Astrocyte (in vitro differentiated cells and primary cell): Measurements from ENCODE around the gene PRKCA. TPM values are rescaled to one million over a fixed set of nuclear protein-coding genes. Genes with fewer than 3 reads are reported as not detected.

Source experiments
- DNase-seq: peaks from one replicate; pipeline ENCODE4 v3.0.0-alpha.2; 2010; ENCODE audit warnings: low read depth
- FAIRE-seq: peaks from 2 replicates; lab custom pipeline; 2011; peaks lifted over from hg19 to GRCh38; lab: Jason Lieb, UNC
- H2AFZ ChIP-seq: 2 replicates; pipeline ENCODE4 v1.6.0; 2012; ENCODE audit warnings: low read depth, low read length, inconsistent platforms
- H3K27ac ChIP-seq: 2 replicates; pipeline ENCODE4 v1.5.1; 2011; ENCODE audit warnings: low read depth, low read length, inconsistent platforms
- H3K27me3 ChIP-seq: 2 replicates; pipeline ENCODE4 v1.6.0; 2011; ENCODE audit warnings: low read length, inconsistent platforms; ENCODE audit not compliant: insufficient read depth
- H3K36me3 ChIP-seq: 2 replicates; pipeline ENCODE4 v1.5.1; 2011; ENCODE audit warnings: low read length, inconsistent platforms; ENCODE audit not compliant: insufficient read depth
- H3K4me1 ChIP-seq: 2 replicates; pipeline ENCODE4 v1.5.1; 2011; ENCODE audit warnings: low read length, inconsistent platforms; ENCODE audit not compliant: insufficient read depth
- H3K4me2 ChIP-seq: 2 replicates; pipeline ENCODE4 v1.6.0; 2012; ENCODE audit warnings: low read length, inconsistent platforms
- H3K4me3 ChIP-seq: 2 replicates; pipeline ENCODE4 v1.5.1; 2011; ENCODE audit warnings: low read depth, mild to moderate bottlenecking, low read length, inconsistent platforms; ENCODE audit not compliant: insufficient read depth
- H3K79me2 ChIP-seq: 2 replicates; pipeline ENCODE4 v1.6.0; 2012; ENCODE audit warnings: mild to moderate bottlenecking, low read length, inconsistent platforms; ENCODE audit not compliant: insufficient read depth
- H3K9ac ChIP-seq: 2 replicates; pipeline ENCODE4 v1.6.0; 2012; ENCODE audit warnings: mild to moderate bottlenecking, low read length, inconsistent platforms
- H3K9me3 ChIP-seq: 2 replicates; pipeline ENCODE4 v1.5.1; 2012; ENCODE audit warnings: low read depth, mild to moderate bottlenecking, low read length, inconsistent platforms; ENCODE audit not compliant: insufficient read depth
- H4K20me1 ChIP-seq: 2 replicates; pipeline ENCODE4 v1.6.0; 2012; ENCODE audit warnings: low read length, inconsistent platforms; ENCODE audit not compliant: insufficient read depth
- H3K27ac Mint-ChIP-seq: one replicate; pipeline ENCODE4 v1.8.0; 2021; ENCODE audit warnings: mild to moderate bottlenecking, mixed read lengths; ENCODE audit not compliant: unreplicated experiment
- H3K27me3 Mint-ChIP-seq: one replicate; pipeline ENCODE4 v1.8.0; 2021; ENCODE audit warnings: low read depth, mixed read lengths; ENCODE audit not compliant: unreplicated experiment
- H3K36me3 Mint-ChIP-seq: one replicate; pipeline ENCODE4 v1.8.0; 2021; ENCODE audit warnings: low read depth, mixed read lengths; ENCODE audit not compliant: unreplicated experiment
- H3K4me1 Mint-ChIP-seq: one replicate; pipeline ENCODE4 v1.8.0; 2021; ENCODE audit warnings: low read depth, mixed read lengths; ENCODE audit not compliant: unreplicated experiment
- H3K4me3 Mint-ChIP-seq: one replicate; pipeline ENCODE4 v1.8.0; 2021; ENCODE audit warnings: mild to moderate bottlenecking, moderate library complexity, mixed read lengths; ENCODE audit not compliant: unreplicated experiment
- H3K9me3 Mint-ChIP-seq: one replicate; pipeline ENCODE4 v1.8.0; 2021; ENCODE audit warnings: mild to moderate bottlenecking, mixed read lengths; ENCODE audit not compliant: unreplicated experiment
- CTCF ChIP-seq: IDR thresholded peaks from 2 replicates; pipeline ENCODE4 v1.5.1; 2011; ENCODE audit warnings: low read depth, mild to moderate bottlenecking, inconsistent platforms, low read length, moderate library complexity; ENCODE audit not compliant: insufficient read depth
- EZH2 ChIP-seq: IDR thresholded peaks from 2 replicates; pipeline ENCODE4 v1.6.1; 2012; ENCODE audit warnings: mild to moderate bottlenecking, low read length, inconsistent platforms; ENCODE audit not compliant: insufficient read depth
- total RNA-seq: library from RNA; stranded (reverse); gene quantifications from 2 replicates; pipeline ENCODE4 v1.2.1, GENCODE V29; 2021

Gene PRKCA
- total RNA-seq, 1 donor from 2014 or later, result 49.9 TPM

GRCh38 chr17:66523378-66524200 lies 221.2 kb downstream of the PRKCA start:
- DNase-seq, result peak; percentile 64
- no peaks in the 10 kb centered on the region for H3K9me3 ChIP-seq

GRCh38 chr17:66524877-66525276 lies 222.5 kb downstream of the PRKCA start:
- no peaks in the 10 kb centered on the region for H3K27me3 Mint-ChIP-seq
- Histone ChIP-seq H2AFZ (no peak overlapping the region), H3K9me3 (no peaks in the 10 kb centered on the region), H3K27me3 (no peaks in the 10 kb centered on the region), H3K79me2 (peaks cover 2% of the 10 kb centered on the region), H3K27ac (no peak overlapping the region), H3K36me3 (peaks cover 4% of the 10 kb centered on the region), H3K9ac (no peak overlapping the region), H3K4me2 (no peak overlapping the region), H4K20me1 (peaks cover 21% of the 10 kb centered on the region), H3K4me3 (no peak overlapping the region), H3K4me1 (peaks cover 12% of the 10 kb centered on the region)
- TF ChIP-seq EZH2 (no peak), CTCF (no peak)
- FAIRE-seq (no peak), DNase-seq (no peak)
- no peak overlapping the region for H3K27ac Mint-ChIP-seq
- H3K9me3 Mint-ChIP-seq, result no peaks in the 10 kb centered on the region
- peaks cover 33% of the 10 kb centered on the region for H3K4me1 Mint-ChIP-seq
- peaks cover 6% of the 10 kb centered on the region for H3K36me3 Mint-ChIP-seq
- no peak overlapping the region for H3K4me3 Mint-ChIP-seq

More at GRCh38 chr17:66523378-66524200, 221.2 kb downstream of the PRKCA start:
- H3K4me1 ChIP-seq, result peaks cover 12% of the 10 kb centered on the region
- no peaks in the 10 kb centered on the region for H3K27me3 Mint-ChIP-seq
- H3K27me3 ChIP-seq, result no peaks in the 10 kb centered on the region
- peaks cover 33% of the 10 kb centered on the region for H3K4me1 Mint-ChIP-seq
- peaks cover 5% of the 10 kb centered on the region for H3K79me2 ChIP-seq
- H3K36me3 Mint-ChIP-seq, result peaks cover 4% of the 10 kb centered on the region
- H3K36me3 ChIP-seq, result no peaks in the 10 kb centered on the region
- TF ChIP-seq EZH2, result no peak
- H3K27ac ChIP-seq, result peak overlapping the region; percentile 9
- FAIRE-seq, result no peak
- H3K4me3 Mint-ChIP-seq, result no peak overlapping the region
- H3K27ac Mint-ChIP-seq, result no peak overlapping the region
- peak overlapping the region; percentile 42 for H3K9ac ChIP-seq
- H3K9me3 Mint-ChIP-seq, result no peaks in the 10 kb centered on the region
- H2AFZ ChIP-seq, result no peak overlapping the region
- peak overlapping the region; percentile 40 for H3K4me2 ChIP-seq
- H3K4me3 ChIP-seq, result no peak overlapping the region
- peaks cover 21% of the 10 kb centered on the region for H4K20me1 ChIP-seq

- no peak for FAIRE-seq
- Mint-ChIP-seq H3K9me3 (no peaks in the 10 kb centered on the region), H3K27me3 (no peaks in the 10 kb centered on the region), H3K27ac (no peak overlapping the region), H3K4me1 (peaks cover 33% of the 10 kb centered on the region), H3K4me3 (no peak overlapping the region), H3K36me3 (peaks cover 8% of the 10 kb centered on the region)
- Histone ChIP-seq H3K27me3 (no peaks in the 10 kb centered on the region), H3K4me2 (no peak overlapping the region), H3K36me3 (peaks cover 6% of the 10 kb centered on the region), H4K20me1 (peaks cover 21% of the 10 kb centered on the region), H2AFZ (no peak overlapping the region), H3K4me1 (peaks cover 12% of the 10 kb centered on the region), H3K27ac (no peak overlapping the region), H3K4me3 (no peak overlapping the region), H3K9me3 (no peaks in the 10 kb centered on the region), H3K79me2 (peaks cover 2% of the 10 kb centered on the region), H3K9ac (no peak overlapping the region)
- TF ChIP-seq CTCF, result no peak
- no peak for TF ChIP-seq EZH2
- no peak for DNase-seq
Measured at GRCh38 chr17:66525338-66525737, 222.9 kb downstream of the PRKCA start.
